ENCODE results near the gene SERPINA9. TPM values are rescaled to one million over a fixed set of nuclear protein-coding genes. Genes with fewer than 3 reads are reported as not detected.

The SERPINA9 gene, protein sequence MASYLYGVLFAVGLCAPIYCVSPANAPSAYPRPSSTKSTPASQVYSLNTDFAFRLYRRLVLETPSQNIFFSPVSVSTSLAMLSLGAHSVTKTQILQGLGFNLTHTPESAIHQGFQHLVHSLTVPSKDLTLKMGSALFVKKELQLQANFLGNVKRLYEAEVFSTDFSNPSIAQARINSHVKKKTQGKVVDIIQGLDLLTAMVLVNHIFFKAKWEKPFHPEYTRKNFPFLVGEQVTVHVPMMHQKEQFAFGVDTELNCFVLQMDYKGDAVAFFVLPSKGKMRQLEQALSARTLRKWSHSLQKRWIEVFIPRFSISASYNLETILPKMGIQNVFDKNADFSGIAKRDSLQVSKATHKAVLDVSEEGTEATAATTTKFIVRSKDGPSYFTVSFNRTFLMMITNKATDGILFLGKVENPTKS
- total RNA-seq (2022) (not detected in 2 replicates), Bru-seq, nascent RNA (not detected), BruChase-seq, experiment 1, labeled RNA remaining after a 6-hour chase (not detected), BruChase-seq, experiment 2, labeled RNA remaining after a 2-hour chase (not detected)
- long read RNA-seq = 0 reads

DNA sequence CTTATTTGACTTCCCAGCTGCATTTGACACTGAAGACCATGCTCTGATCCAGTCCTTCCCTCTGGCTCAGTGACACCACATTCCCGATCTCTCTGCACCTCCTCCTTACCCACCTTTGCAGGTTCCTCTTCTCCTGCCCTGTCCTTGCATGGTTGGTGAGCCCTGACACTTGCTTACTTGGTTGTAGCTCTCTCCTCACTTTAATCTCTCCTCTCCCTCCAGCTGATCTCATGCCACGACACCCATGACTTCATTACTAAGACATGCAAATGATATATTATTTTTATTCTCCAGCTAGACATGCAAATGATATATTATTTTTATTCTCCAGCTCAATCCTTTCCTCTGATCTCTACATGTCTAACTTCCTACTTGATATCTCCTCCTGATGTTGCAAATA is at the start of gene SERPINA9:
TSS of gene SERPINA9 (minus strand) at position 175 of the 400 bp plus-strand sequence. CDS start 6,357 bp downstream, outside the sequence.
- BruUV-seq (replicated peaks) = no TSS peak
- intact Hi-C loops (cut with micrococcal nuclease; ENCODE audit: unreplicated experiment) = no loop called here

DNA sequence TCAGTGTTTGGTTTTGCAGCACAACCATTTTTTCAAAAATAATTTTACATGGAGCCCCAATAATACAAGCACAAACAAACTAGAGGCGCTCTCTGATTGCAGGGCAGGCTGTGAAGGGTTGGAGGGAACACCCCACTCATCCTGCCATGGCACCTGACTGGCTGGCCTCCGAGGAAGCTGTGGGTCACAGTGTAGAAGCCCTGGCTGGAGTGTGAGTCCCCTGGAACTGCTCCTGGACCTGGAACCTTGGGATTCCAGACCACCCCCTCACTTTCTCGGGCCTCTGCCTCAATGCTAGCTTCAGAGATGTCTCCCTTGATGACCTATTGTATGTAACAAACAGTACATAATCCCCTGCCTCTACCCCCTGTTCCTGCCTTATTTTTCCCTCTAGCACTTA is 48.1 kb upstream of the SERPINA9 start:
- Mint-ChIP-seq H3K27ac (ENCODE audit: unreplicated experiment) (no peak overlapping the region), H3K36me3 (ENCODE audit: insufficient read depth, unreplicated experiment) (no peaks in the 10 kb centered on the region), H3K4me1 (ENCODE audit: low read depth, unreplicated experiment) (no peaks in the 10 kb centered on the region), H3K27me3 (ENCODE audit: unreplicated experiment) (peaks cover 47% of the 10 kb centered on the region), H3K9me3 (ENCODE audit: low read depth, unreplicated experiment) (peaks cover 11% of the 10 kb centered on the region), H3K4me3 (ENCODE audit: low read depth, unreplicated experiment) (no peak overlapping the region)
- CTCF ChIA-PET = no interaction called here
- TF ChIP-seq, protein P1, sequence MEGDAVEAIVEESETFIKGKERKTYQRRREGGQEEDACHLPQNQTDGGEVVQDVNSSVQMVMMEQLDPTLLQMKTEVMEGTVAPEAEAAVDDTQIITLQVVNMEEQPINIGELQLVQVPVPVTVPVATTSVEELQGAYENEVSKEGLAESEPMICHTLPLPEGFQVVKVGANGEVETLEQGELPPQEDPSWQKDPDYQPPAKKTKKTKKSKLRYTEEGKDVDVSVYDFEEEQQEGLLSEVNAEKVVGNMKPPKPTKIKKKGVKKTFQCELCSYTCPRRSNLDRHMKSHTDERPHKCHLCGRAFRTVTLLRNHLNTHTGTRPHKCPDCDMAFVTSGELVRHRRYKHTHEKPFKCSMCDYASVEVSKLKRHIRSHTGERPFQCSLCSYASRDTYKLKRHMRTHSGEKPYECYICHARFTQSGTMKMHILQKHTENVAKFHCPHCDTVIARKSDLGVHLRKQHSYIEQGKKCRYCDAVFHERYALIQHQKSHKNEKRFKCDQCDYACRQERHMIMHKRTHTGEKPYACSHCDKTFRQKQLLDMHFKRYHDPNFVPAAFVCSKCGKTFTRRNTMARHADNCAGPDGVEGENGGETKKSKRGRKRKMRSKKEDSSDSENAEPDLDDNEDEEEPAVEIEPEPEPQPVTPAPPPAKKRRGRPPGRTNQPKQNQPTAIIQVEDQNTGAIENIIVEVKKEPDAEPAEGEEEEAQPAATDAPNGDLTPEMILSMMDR (IDR thresholded peaks at IDR 0.05; ENCODE audit: unreplicated experiment) = no peak
- intact Hi-C loops (cut with micrococcal nuclease; ENCODE audit: unreplicated experiment) = no loop called here
- DNase-seq = no peak
- BruUV-seq (replicated peaks) = no TSS peak

More for the DNA sequence above, at the start of gene SERPINA9:
- CTCF ChIA-PET = interaction anchor here (1.0 to 1.2 kb wide), 2 partner anchors 10 kb away, joined by 3 to 4 read pairs; no protein-coding TSS in a partner anchor
- DNase-seq = no peak
- peaks cover 3% of the 10 kb centered on the region for H3K9me3 Mint-ChIP-seq (ENCODE audit: low read depth, unreplicated experiment)
- H3K27ac Mint-ChIP-seq (ENCODE audit: unreplicated experiment) = no peak within 1 kb of the TSS
- H3K4me3 Mint-ChIP-seq (ENCODE audit: low read depth, unreplicated experiment) = no peak within 1 kb of the TSS
- peaks cover 22% of the 10 kb centered on the region for H3K27me3 Mint-ChIP-seq (ENCODE audit: unreplicated experiment)
- no peaks in the 10 kb centered on the region for H3K4me1 Mint-ChIP-seq (ENCODE audit: low read depth, unreplicated experiment)
- TF ChIP-seq, protein P1 (IDR thresholded peaks at IDR 0.05; ENCODE audit: unreplicated experiment) = no peak
- H3K36me3 Mint-ChIP-seq (ENCODE audit: insufficient read depth, unreplicated experiment) = no peaks in the 10 kb centered on the region

DNA sequence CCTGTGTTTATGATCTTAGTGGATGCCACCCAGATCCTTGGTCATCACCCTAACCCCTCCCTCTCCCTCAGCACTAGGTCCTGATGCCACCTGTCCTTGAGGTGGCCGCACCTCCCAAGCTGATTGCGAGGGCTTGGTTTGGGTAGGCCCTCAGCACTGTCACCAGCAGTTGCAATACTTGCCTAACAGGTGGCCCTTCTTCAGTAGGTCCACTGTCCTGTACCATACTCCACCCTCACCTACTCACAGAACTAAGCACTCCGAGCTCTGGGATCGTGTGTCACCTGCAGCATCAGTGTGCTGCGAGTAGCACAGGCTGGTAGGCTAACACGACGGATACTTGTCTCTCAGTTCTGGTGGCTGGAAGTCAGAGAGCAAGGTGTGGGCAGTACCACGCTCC is 47.3 kb upstream of the SERPINA9 start:
- peaks cover 54% of the 10 kb centered on the region for H3K27me3 Mint-ChIP-seq (ENCODE audit: unreplicated experiment)
- no peak for DNase-seq
- intact Hi-C loops (cut with micrococcal nuclease; ENCODE audit: unreplicated experiment) = no loop called here
- TF ChIP-seq, protein P1 (IDR thresholded peaks at IDR 0.05; ENCODE audit: unreplicated experiment) = no peak
- no peak overlapping the region for H3K27ac Mint-ChIP-seq (ENCODE audit: unreplicated experiment)
- no TSS peak for BruUV-seq (replicated peaks)
- CTCF ChIA-PET = no interaction called here
- peaks cover 11% of the 10 kb centered on the region for H3K9me3 Mint-ChIP-seq (ENCODE audit: low read depth, unreplicated experiment)
- H3K4me1 Mint-ChIP-seq (ENCODE audit: low read depth, unreplicated experiment) = no peaks in the 10 kb centered on the region
- no peak overlapping the region for H3K4me3 Mint-ChIP-seq (ENCODE audit: low read depth, unreplicated experiment)
- H3K36me3 Mint-ChIP-seq (ENCODE audit: insufficient read depth, unreplicated experiment) = no peaks in the 10 kb centered on the region

DNA sequence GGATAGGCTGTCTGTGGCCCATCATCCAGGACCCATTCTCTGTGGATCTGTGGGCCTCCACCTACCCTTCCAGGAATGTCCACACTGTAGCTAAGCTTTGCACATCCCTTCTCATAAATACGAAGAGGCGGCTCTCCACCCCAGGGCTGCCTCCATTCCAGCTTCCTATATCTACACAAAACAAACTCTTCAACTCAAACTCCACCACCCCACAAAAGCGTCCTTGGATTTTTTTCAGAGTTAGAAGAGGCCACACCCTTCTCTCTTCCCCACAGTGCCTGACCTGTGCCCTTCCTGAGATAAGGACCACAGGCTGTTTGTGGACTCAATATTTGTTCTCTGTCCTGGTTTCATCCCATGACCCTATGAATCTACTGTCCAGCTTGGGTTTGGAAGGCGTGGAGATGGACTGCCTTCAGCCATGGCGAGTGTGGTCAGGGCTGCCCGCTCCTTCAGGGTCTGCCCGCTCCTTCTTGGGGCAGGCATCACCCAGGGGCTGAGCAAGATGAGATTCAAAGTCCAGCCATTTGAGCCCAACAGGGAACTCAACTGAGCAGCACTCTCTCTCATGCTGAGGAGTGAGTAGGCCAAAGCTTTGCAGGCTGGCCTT is 46.2 kb upstream of the SERPINA9 start:
- Mint-ChIP-seq H3K4me1 (ENCODE audit: low read depth, unreplicated experiment) (no peaks in the 10 kb centered on the region), H3K9me3 (ENCODE audit: low read depth, unreplicated experiment) (peaks cover 9% of the 10 kb centered on the region), H3K27me3 (ENCODE audit: unreplicated experiment) (peaks cover 50% of the 10 kb centered on the region), H3K4me3 (ENCODE audit: low read depth, unreplicated experiment) (no peak overlapping the region), H3K27ac (ENCODE audit: unreplicated experiment) (no peak overlapping the region), H3K36me3 (ENCODE audit: insufficient read depth, unreplicated experiment) (no peaks in the 10 kb centered on the region)
- no TSS peak for BruUV-seq (replicated peaks)
- TF ChIP-seq, protein P1 (IDR thresholded peaks at IDR 0.05; ENCODE audit: unreplicated experiment) = no peak
- no peak for DNase-seq
- CTCF ChIA-PET = interaction anchor here (0.6 kb wide), 1 partner anchor 538 kb away, joined by 4 read pairs; no protein-coding TSS in a partner anchor
- intact Hi-C loops (cut with micrococcal nuclease; ENCODE audit: unreplicated experiment) = no loop called here
